GM12874 (cell line): ENCODE data around the gene MFSD1.

ENCODE experiments used
- TF ChIP-seq, protein P1 (sequence below): IDR thresholded peaks from 2 replicates; pipeline ENCODE4 v1.5.1; 2011; ENCODE audit warnings: low read depth, mild to moderate bottlenecking, control low read depth, low read length, moderate library complexity; ENCODE audit not compliant: insufficient read depth

The MFSD1 gene, protein sequence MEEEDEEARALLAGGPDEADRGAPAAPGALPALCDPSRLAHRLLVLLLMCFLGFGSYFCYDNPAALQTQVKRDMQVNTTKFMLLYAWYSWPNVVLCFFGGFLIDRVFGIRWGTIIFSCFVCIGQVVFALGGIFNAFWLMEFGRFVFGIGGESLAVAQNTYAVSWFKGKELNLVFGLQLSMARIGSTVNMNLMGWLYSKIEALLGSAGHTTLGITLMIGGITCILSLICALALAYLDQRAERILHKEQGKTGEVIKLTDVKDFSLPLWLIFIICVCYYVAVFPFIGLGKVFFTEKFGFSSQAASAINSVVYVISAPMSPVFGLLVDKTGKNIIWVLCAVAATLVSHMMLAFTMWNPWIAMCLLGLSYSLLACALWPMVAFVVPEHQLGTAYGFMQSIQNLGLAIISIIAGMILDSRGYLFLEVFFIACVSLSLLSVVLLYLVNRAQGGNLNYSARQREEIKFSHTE

DNA sequence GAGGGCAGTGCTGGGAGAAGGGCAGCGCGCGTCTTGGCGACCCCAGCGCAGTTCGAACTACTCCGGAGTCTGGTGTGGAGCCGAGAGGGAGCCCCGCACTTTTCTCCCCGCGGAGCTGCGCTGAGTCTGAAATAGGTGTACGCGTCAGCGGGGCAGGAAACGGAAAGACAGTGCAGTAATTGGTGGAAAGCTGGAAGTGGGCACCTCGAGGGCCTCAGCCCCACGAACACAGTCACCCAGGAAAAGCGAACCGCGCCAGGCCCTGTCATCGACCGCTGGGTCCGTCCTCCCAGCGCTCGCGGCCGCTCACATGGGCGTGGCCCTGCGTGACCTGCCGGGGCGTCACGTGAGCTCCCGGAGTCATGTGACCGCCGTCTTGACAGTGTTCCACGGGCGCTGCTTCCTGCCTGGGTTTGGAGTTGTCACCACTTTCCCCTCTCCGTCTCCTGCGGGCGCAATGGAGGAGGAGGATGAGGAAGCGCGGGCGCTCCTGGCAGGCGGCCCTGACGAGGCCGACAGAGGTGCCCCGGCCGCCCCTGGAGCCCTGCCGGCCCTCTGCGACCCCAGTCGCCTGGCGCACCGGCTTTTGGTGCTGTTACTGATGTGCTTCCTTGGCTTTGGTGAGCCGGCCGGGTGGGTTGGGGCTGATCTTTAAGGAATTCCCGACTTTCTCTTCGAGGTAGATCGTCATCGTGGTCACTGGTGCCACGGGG lies at the start of gene MFSD1:
TSS of gene MFSD1 (plus strand) at position 359 of the 713 bp plus-strand sequence. CDS start at position 458, 99 bp downstream.
- TF ChIP-seq, protein P1, sequence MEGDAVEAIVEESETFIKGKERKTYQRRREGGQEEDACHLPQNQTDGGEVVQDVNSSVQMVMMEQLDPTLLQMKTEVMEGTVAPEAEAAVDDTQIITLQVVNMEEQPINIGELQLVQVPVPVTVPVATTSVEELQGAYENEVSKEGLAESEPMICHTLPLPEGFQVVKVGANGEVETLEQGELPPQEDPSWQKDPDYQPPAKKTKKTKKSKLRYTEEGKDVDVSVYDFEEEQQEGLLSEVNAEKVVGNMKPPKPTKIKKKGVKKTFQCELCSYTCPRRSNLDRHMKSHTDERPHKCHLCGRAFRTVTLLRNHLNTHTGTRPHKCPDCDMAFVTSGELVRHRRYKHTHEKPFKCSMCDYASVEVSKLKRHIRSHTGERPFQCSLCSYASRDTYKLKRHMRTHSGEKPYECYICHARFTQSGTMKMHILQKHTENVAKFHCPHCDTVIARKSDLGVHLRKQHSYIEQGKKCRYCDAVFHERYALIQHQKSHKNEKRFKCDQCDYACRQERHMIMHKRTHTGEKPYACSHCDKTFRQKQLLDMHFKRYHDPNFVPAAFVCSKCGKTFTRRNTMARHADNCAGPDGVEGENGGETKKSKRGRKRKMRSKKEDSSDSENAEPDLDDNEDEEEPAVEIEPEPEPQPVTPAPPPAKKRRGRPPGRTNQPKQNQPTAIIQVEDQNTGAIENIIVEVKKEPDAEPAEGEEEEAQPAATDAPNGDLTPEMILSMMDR, result no peak

DNA sequence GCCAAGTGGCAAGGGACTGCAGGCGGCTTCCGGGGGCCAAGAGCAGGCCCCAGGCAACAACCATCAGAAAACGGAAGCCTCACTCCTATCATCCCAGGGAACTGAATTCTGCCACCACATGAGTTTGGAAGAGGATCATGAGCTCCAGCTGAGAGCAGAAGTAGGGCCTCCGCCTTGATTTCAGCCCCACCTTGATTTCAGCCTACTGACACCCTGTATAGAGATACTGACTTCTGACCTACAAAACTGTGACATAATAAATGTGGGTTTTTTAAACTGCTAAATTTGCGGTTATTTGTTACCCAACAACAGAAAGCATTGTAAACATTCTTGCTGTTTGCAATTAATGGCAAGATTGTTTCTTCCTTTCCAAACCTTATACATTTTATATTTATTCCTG lies 48.0 kb upstream of the MFSD1 start:
- TF ChIP-seq, protein P1, result no peak

DNA sequence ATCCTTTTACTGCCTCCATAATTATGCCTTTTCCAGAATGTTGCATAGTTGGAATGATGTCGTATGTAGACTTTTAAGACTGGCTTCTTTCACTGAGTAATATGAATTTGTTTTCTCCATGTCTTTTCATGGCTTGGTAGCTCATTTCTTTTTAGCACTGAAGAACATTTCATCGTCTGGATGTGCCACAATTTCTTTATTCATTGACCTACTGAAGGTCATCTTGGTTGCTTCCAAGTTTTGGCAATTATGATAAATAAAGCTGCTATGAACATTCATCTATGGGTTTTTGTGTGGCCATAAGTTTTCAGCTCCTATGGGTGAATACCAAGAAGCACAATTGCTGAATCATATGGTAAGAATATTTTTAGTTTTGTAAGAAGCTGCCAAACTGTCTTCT lies 46.4 kb upstream of the MFSD1 start:
- TF ChIP-seq, protein P1, result no peak

DNA sequence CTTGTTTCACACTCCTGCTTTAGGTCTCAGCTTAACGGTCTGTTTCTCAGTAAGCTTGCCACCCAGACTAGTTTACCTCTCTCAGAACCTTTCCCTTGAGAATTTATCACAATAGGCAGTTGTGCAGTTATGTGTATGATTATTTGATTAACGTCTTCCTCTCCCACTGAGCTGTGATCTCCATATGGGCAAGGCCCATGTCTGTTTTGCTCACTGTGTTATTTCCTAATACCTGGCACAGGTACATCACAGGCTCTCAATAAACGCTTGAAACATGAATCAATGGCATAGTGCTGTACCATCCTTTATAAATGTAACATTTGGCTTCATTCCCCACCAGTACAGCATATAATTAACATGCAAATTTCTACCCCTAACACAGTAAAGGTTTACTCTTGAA lies 40.5 kb upstream of the MFSD1 start:
- TF ChIP-seq, protein P1, result no peak

DNA sequence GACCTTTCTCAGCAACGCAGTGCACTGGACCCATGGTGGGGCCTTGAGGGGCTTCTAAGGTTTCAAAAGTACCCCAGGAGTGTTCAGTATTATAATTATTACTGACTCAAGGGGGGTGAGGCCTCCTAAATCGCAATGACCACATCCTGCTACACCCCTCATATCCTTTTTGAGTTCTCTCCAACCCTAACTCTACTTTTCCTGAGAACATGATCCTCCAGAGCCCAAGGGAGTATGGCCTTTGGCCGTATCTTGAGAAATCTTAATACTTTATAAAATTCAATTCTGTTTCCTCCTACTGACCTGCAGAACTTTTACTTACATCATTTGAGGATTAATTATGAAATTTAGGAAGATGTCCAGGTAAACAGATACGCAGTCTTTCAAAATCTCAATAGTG lies 39.2 kb upstream of the MFSD1 start:
- TF ChIP-seq, protein P1, result no peak

DNA sequence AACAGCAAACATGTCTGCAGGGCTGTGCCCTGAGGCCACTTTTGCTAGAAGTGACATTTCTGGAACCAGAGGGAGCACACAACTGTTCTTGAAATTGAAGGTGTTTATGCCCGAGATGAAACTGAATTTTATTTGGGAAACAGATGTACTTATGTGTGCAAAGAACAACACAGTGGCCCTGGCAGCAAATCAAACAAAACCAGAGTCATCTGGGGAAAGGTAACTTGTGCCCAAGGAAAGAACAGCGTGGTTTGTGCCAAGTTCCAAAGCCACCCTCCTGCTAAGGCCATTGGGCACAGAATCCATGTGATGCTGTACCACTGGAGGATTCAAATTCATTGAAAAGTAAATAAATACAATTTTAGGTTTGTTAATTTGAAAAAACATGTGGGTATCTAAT lies 38.4 kb upstream of the MFSD1 start:
- TF ChIP-seq, protein P1, result no peak

DNA sequence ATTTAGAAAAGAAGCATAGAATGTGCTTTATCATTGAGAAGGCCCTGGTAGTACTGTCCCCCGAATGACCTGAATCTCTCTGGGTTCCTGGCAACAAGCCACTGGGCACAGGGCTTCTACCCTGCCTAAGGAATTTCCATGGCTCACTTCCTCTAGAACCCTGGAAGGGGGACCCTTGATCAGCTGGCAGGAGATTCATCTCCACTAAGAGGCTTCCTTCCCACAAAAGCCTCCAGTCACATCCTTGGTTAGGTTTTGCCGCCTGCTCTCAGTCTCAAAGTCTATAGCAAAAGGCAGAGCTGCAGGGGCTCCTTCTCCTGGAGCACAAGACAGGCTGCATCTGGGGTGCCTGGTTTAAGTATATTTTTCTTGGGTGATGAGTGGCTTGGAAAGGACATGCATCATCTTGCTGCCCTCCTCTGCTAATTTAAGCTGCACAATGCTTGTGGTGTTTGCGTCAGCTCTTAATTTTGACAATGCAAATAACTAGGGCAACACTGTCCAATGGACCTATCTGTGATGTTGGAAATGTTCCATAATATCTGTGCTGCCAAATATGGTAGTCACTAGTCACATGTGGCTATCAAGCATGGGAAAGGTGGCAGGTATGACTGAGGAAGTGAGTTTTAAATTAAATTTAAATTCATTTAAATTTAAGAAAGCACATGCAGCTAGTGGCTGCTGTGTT lies 36.2 kb upstream of the MFSD1 start:
- TF ChIP-seq, protein P1, result no peak
